ENCODE results near the gene KAT8.

- TF ChIP-seq NFRKB (IDR thresholded peaks at IDR 0.05) (no peak; the same call in 1 of the 2 replicates), SUZ12 (IDR thresholded peaks at IDR 0.05) (no peak), SP1 (IDR thresholded peaks at IDR 0.05) (peak; percentile 79), TARDBP (IDR thresholded peaks at IDR 0.05) (no peak), ARNT (IDR thresholded peaks at IDR 0.05) (peak; percentile 47; the same call in 1 of the 2 replicates), HDGF (IDR thresholded peaks at IDR 0.05; ENCODE audit: borderline replicate concordance) (no peak)
Measured at GRCh38 chr16:31179747-31180459, 62.4 kb downstream of the KAT8 start, which contains the start of gene FUS.

Data from HEK293T (cell line).